Neural progenitor cell (in vitro differentiated cells): ENCODE data around the gene ATF6. TPM values are rescaled to one million over a fixed set of nuclear protein-coding genes. Genes with fewer than 3 reads are reported as not detected.
"Not testable (repeated sequence)": the region's sequence is repeated elsewhere in the genome, so short reads cannot be mapped to it uniquely, and the experiment has no call there.

Source experiments
- DNase-seq: peaks from one replicate; pipeline ENCODE4 v3.0.0-alpha.2; 2016; ENCODE audit warnings: low spot score
- H2AFZ ChIP-seq: fragments of 200-600 bp; sonication (generic); replicated peaks from 2 replicates; pipeline ENCODE4 v1.6.1; 2016; ENCODE audit warnings: antibody characterized with exemption
- H3F3A ChIP-seq: fragments of 200-600 bp; sonication (generic); 2 replicates; pipeline ENCODE4 v1.6.1; 2016; ENCODE audit warnings: antibody characterized with exemption, low read depth
- H3K27ac ChIP-seq: fragments of 200-600 bp; sonication (generic); 2 replicates; pipeline ENCODE4 v1.5.1; 2016; ENCODE audit warnings: mild to moderate bottlenecking
- H3K27me3 ChIP-seq: fragments of 200-600 bp; sonication (generic); 2 replicates; pipeline ENCODE4 v1.6.1; 2016; ENCODE audit warnings: mild to moderate bottlenecking, moderate library complexity
- H3K36me3 ChIP-seq: fragments of 200-600 bp; sonication (generic); 2 replicates; pipeline ENCODE4 v1.5.1; 2016
- H3K4me1 ChIP-seq: fragments of 200-600 bp; sonication (generic); 2 replicates; pipeline ENCODE4 v1.6.1; 2016; ENCODE audit warnings: mixed run types
- H3K4me2 ChIP-seq: fragments of 200-600 bp; sonication (generic); 2 replicates; pipeline ENCODE4 v1.6.1; 2016
- H3K4me3 ChIP-seq: fragments of 200-600 bp; sonication (generic); 2 replicates; pipeline ENCODE4 v1.5.1; 2016
- H3K79me2 ChIP-seq: fragments of 200-600 bp; sonication (generic); 2 replicates; pipeline ENCODE4 v1.6.1; 2016; ENCODE audit warnings: low read depth
- H3K9ac ChIP-seq: fragments of 200-600 bp; sonication (generic); 2 replicates; pipeline ENCODE4 v1.6.1; 2016
- H3K9me3 ChIP-seq: fragments of 200-600 bp; sonication (generic); 2 replicates; pipeline ENCODE4 v1.5.1; 2016; ENCODE audit warnings: low read depth
- H4K20me1 ChIP-seq: fragments of 200-600 bp; sonication (generic); 2 replicates; pipeline ENCODE4 v1.6.1; 2016; ENCODE audit warnings: low read depth
- H3K27ac Mint-ChIP-seq: 3 replicates; pipeline ENCODE4 v1.8.0; 2021; ENCODE audit warnings: mixed read lengths
- H3K27me3 Mint-ChIP-seq: 2 replicates; pipeline ENCODE4 v1.8.0; 2022; ENCODE audit warnings: low read depth, mild to moderate bottlenecking, inconsistent platforms, moderate library complexity, mixed read lengths; ENCODE audit not compliant: insufficient read depth
- H3K36me3 Mint-ChIP-seq: 3 replicates; pipeline ENCODE4 v1.8.0; 2021; ENCODE audit warnings: mixed read lengths
- H3K4me1 Mint-ChIP-seq: 3 replicates; pipeline ENCODE4 v1.8.0; 2021; ENCODE audit warnings: mixed read lengths
- H3K4me3 Mint-ChIP-seq: 3 replicates; pipeline ENCODE4 v1.8.0; 2021; ENCODE audit warnings: mild to moderate bottlenecking, moderate library complexity, mixed read lengths
- H3K9me3 Mint-ChIP-seq: 3 replicates; pipeline ENCODE4 v1.8.0; 2020; ENCODE audit warnings: mixed read lengths
- EZH2 ChIP-seq: fragments of 200-600 bp; sonication (generic); IDR thresholded peaks from 2 replicates; pipeline ENCODE4 v1.6.1; 2017; ENCODE audit warnings: antibody characterized with exemption, mild to moderate bottlenecking, moderate library complexity
- EZH2phosphoT487 ChIP-seq: fragments of 200-600 bp; sonication (generic); IDR thresholded peaks from 2 replicates; pipeline ENCODE4 v1.6.1; 2017; ENCODE audit warnings: antibody characterized with exemption
- total RNA-seq: library from RNA; depleted of rRNA; stranded (reverse); fragments of >200 nt; gene quantifications from 2 replicates; pipeline ENCODE4 v1.2.3, GENCODE V29; 2015; ENCODE audit warnings: low replicate concordance
- TF ChIP-seq, protein P1 (sequence below): fragments of 200-600 bp; sonication (generic); IDR thresholded peaks from 2 replicates; pipeline ENCODE4 v1.5.1; 2017; ENCODE audit warnings: antibody characterized with exemption, mild to moderate bottlenecking

Gene ATF6
- total RNA-seq, 1 donor from 2014 or later: 31.7 TPM

DNA sequence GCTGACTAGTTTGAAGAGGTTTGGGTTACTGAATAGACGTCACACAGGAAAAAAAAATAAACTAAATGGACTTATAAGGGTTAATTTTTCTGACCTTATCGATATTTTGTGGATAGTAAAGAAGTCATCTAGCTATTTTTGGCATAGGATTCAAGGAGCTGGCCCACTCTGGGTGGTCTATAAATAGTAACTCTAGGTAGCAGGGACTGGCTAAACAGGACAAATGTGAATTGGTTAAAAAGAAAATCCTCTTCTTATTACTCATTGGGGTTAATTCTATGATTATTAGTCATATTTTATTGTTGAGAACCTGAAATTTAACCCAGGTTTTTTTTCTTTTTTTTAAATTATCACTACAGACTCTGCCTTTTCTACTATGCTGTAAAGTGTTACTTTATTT lies 61.7 kb downstream of the ATF6 start:
- Histone ChIP-seq H3K27me3 (no peaks in the 10 kb centered on the region), H3K9me3 (no peaks in the 10 kb centered on the region), H3K4me2 (no peak overlapping the region), H3K9ac (no peak overlapping the region), H3K27ac (no peak overlapping the region), H3K4me1 (no peaks in the 10 kb centered on the region), H3F3A (no peaks in the 10 kb centered on the region), H4K20me1 (no peaks in the 10 kb centered on the region), H2AFZ (no peak overlapping the region), H3K79me2 (no peaks in the 10 kb centered on the region), H3K4me3 (no peak overlapping the region), H3K36me3 (no peaks in the 10 kb centered on the region)
- DNase-seq: no peak
- Mint-ChIP-seq H3K9me3 (peaks cover 10% of the 10 kb centered on the region), H3K27ac (no peak overlapping the region), H3K27me3 (no peaks in the 10 kb centered on the region), H3K4me3 (no peak overlapping the region), H3K36me3 (peaks cover 13% of the 10 kb centered on the region), H3K4me1 (no peaks in the 10 kb centered on the region)
- no peak for TF ChIP-seq EZH2phosphoT487
- TF ChIP-seq, protein P1, sequence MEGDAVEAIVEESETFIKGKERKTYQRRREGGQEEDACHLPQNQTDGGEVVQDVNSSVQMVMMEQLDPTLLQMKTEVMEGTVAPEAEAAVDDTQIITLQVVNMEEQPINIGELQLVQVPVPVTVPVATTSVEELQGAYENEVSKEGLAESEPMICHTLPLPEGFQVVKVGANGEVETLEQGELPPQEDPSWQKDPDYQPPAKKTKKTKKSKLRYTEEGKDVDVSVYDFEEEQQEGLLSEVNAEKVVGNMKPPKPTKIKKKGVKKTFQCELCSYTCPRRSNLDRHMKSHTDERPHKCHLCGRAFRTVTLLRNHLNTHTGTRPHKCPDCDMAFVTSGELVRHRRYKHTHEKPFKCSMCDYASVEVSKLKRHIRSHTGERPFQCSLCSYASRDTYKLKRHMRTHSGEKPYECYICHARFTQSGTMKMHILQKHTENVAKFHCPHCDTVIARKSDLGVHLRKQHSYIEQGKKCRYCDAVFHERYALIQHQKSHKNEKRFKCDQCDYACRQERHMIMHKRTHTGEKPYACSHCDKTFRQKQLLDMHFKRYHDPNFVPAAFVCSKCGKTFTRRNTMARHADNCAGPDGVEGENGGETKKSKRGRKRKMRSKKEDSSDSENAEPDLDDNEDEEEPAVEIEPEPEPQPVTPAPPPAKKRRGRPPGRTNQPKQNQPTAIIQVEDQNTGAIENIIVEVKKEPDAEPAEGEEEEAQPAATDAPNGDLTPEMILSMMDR: no peak
- no peak for TF ChIP-seq EZH2

DNA sequence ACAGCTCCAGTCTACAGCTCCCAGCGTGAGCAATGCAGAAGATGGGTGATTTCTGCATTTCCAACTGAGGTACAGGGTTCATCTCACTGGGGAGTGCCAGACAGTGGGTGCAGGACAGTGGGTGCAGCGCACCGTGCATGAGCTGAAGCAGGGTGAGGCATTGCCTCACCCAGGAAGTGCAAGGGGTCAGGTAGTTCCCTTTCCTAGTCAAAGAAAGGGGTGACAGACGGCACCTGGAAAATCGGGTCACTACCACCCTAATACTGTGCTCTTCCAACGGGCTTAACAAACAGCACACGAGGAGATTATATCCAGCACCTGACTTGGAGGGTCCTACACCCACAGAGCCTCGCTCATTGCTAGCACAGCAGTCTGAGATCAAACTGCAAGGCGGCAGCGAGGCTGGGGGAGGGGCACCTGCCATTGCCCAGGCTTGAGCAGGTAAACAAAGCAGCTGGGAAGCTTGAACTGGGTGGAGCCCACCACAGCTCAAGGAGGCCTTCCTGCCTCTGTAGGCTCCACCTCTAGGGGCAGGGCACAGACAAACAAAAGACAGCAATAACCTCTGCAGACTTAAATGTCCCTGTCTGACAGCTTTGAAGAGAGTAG lies 66.3 kb downstream of the ATF6 start:
- H3F3A ChIP-seq, H3K79me2 ChIP-seq, H3K4me1 Mint-ChIP-seq, DNase-seq, H2AFZ ChIP-seq, H3K4me3 Mint-ChIP-seq, H3K27ac ChIP-seq, H4K20me1 ChIP-seq, H3K36me3 Mint-ChIP-seq, H3K27me3 Mint-ChIP-seq, H3K9me3 Mint-ChIP-seq, H3K4me1 ChIP-seq, H3K9me3 ChIP-seq, H3K27me3 ChIP-seq, H3K4me3 ChIP-seq, H3K27ac Mint-ChIP-seq, H3K4me2 ChIP-seq, H3K9ac ChIP-seq, H3K36me3 ChIP-seq: not testable (repeated sequence)

DNA sequence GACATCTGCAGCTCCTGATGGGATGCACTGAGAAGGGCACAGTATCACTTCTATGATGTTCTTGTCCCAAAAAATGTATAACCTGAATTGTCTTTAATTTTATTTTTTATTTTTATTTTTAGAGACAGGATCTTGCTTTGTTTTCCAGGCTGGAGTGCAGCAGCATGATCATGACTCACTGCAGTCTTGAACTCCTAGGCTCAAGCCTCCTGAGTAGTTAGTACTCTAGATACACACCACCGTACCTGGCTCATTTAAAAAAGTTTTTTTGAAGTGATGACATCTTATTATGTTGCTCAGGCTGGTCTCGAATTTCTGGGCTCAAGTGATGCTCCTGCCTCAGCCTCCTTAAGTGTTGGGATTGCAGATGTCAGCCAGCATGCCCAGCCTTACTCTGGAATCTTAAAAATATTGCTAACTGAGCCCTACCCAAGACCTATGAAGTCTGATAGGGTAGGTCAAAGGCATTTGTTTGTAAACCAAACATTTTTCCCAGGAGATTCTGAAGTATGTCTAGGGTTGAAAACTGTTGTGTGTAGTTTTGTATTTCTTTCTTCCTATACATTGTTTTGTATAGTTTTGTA lies 68.9 kb downstream of the ATF6 start:
- no peaks in the 10 kb centered on the region for H4K20me1 ChIP-seq
- no peak overlapping the region for H2AFZ ChIP-seq
- no peaks in the 10 kb centered on the region for H3K79me2 ChIP-seq
- H3K27me3 ChIP-seq: no peaks in the 10 kb centered on the region
- no peak overlapping the region for H3K4me3 ChIP-seq
- TF ChIP-seq EZH2phosphoT487 (no peak), EZH2 (no peak)
- TF ChIP-seq, protein P1: no peak
- DNase-seq: no peak
- H3K4me3 Mint-ChIP-seq: no peak overlapping the region
- H3K36me3 ChIP-seq: no peaks in the 10 kb centered on the region
- no peaks in the 10 kb centered on the region for H3K4me1 Mint-ChIP-seq
- H3K9me3 ChIP-seq: no peaks in the 10 kb centered on the region
- H3K4me2 ChIP-seq: no peak overlapping the region
- H3K36me3 Mint-ChIP-seq: no peaks in the 10 kb centered on the region
- H3F3A ChIP-seq: no peaks in the 10 kb centered on the region
- H3K27me3 Mint-ChIP-seq: no peaks in the 10 kb centered on the region
- peaks cover 7% of the 10 kb centered on the region for H3K9me3 Mint-ChIP-seq
- no peak overlapping the region for H3K27ac ChIP-seq
- H3K9ac ChIP-seq: no peak overlapping the region
- no peak overlapping the region for H3K27ac Mint-ChIP-seq
- H3K4me1 ChIP-seq: no peaks in the 10 kb centered on the region

DNA sequence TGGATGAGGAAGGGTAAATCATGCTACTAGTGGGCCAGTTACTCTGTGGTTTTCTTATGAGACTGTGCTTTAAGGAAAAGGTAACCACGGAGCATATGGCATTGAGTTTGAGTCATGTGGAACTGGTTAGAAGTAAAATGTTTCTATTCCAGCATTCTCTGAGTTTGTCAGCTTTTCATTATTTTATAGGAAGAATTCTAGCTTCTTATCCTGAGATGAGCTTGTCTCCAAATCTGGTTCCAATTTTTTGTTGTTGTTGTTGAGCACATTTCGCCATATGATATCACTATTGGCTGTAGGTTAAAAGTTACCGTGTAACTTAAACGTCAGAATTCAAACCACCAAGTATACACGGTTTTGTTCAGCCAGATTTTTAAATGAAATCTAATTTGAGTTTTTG lies 69.9 kb downstream of the ATF6 start:
- Histone ChIP-seq H3K4me2 (no peak overlapping the region), H3K4me1 (no peaks in the 10 kb centered on the region), H3K9me3 (no peaks in the 10 kb centered on the region), H4K20me1 (no peaks in the 10 kb centered on the region), H3K79me2 (no peaks in the 10 kb centered on the region), H3K4me3 (no peak overlapping the region), H3F3A (no peaks in the 10 kb centered on the region), H3K36me3 (no peaks in the 10 kb centered on the region), H3K27ac (no peak overlapping the region), H3K27me3 (no peaks in the 10 kb centered on the region), H2AFZ (no peak overlapping the region), H3K9ac (no peak overlapping the region)
- H3K27me3 Mint-ChIP-seq: no peaks in the 10 kb centered on the region
- H3K4me3 Mint-ChIP-seq: no peak overlapping the region
- H3K36me3 Mint-ChIP-seq: no peaks in the 10 kb centered on the region
- H3K9me3 Mint-ChIP-seq: peaks cover 5% of the 10 kb centered on the region
- no peaks in the 10 kb centered on the region for H3K4me1 Mint-ChIP-seq
- TF ChIP-seq EZH2: no peak
- TF ChIP-seq EZH2phosphoT487: no peak
- TF ChIP-seq, protein P1: no peak
- DNase-seq: no peak
- H3K27ac Mint-ChIP-seq: no peak overlapping the region
